ENCODE results near the gene EMILIN3. TPM values are rescaled to one million over a fixed set of nuclear protein-coding genes. Genes with fewer than 3 reads are reported as not detected.

EMILIN3 gene, protein sequence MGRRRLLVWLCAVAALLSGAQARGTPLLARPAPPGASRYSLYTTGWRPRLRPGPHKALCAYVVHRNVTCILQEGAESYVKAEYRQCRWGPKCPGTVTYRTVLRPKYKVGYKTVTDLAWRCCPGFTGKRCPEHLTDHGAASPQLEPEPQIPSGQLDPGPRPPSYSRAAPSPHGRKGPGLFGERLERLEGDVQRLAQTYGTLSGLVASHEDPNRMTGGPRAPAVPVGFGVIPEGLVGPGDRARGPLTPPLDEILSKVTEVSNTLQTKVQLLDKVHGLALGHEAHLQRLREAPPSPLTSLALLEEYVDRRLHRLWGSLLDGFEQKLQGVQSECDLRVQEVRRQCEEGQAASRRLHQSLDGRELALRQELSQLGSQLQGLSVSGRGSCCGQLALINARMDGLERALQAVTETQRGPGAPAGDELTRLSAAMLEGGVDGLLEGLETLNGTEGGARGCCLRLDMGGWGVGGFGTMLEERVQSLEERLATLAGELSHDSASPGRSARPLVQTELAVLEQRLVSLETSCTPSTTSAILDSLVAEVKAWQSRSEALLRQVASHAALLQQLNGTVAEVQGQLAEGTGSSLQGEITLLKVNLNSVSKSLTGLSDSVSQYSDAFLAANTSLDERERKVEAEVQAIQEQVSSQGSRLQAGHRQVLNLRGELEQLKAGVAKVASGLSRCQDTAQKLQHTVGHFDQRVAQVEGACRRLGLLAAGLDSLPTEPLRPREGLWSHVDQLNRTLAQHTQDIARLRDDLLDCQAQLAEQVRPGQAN
- total RNA-seq, result 8.0 and 9.5 TPM in 2 replicates
- polyA plus RNA-seq, result 2.8 and 3.0 TPM in 2 replicates

DNA sequence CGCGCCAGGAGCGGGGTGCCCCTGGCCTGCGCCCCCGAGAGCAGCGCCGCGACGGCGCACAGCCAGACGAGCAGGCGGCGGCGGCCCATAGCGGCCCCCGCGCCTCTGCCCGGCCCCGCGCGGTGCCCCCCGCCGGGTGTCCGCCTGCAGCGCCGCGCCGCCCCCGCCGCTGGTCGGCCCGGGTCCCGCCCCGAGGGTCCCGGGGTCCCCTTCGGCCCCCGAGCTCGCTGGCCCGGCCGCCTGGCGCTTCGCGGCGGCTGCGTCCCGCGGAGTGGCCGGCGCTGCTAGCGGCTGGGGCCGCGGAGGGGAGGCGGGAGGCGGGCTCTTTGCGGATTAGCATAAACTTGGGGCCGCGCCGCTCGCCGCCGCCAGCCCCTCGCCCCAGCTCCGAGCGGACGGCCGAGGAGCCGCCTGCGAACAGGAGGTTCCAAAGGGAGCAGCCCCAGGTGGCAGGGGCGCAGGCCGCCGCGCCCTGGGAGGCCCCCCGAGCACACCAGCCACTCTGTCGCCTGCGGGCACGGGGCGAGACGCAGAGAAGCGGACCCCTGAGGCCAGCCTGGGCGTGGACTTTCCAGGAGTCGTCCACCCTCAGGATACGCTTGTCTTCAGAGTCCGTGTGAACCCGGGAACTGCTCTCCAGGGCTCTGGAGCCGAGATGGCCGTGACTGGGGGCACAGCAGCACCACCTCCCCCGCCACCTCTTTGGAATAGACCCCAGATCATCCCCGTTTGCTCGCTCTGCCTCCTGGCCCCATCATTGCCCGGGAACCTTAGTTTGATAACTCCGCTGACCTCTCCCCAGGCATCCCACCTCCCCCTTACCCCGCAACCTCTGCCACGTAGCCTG is at the start of gene EMILIN3:
Gene EMILIN3, minus strand, starts transcription at position 273 of the 847 bp plus-strand sequence. Its CDS starts 184 bp downstream, at position 89.
- Histone ChIP-seq H3K9me3 (ENCODE audit: low read depth) (no peaks in the 10 kb centered on the region), H3K9me2 (replicated peaks; ENCODE audit: insufficient read depth) (no peaks in the 10 kb centered on the region), H3K36me3 (replicated peaks; ENCODE audit: insufficient read depth, low read depth) (no peaks in the 10 kb centered on the region), H3K4me3 (peak within 1 kb of the TSS; percentile 26), H3K27me3 (peaks cover 42% of the 10 kb centered on the region), H3K79me2 (no peaks in the 10 kb centered on the region), H3K27ac (no peak within 1 kb of the TSS), H4K20me1 (ENCODE audit: insufficient read depth, poor library complexity, severe bottlenecking) (peaks cover 3% of the 10 kb centered on the region), H3K4me2 (peak within 1 kb of the TSS; percentile 87), H3K4me1 (ENCODE audit: insufficient read depth) (no peaks in the 10 kb centered on the region), H2AFZ (peak within 1 kb of the TSS; percentile 56)
- peak; percentile 62 for DNase-seq (ENCODE audit: low spot score)
- TF ChIP-seq EZH2phosphoT487 (IDR thresholded peaks at IDR 0.05; ENCODE audit: low read depth, severe bottlenecking, unreplicated experiment) (no peak), EZH2 (IDR thresholded peaks at IDR 0.05; ENCODE audit: borderline replicate concordance) (no peak), CTCF (IDR thresholded peaks at IDR 0.05; ENCODE audit: poor library complexity) (no peak)
- 13% methylated on average over 40 of the region's 93 CpGs for WGBS (ENCODE audit: low lambda C conversion rate, missing lambda C conversion rate)

GRCh38 chr20:41415191-41415590 is 48.6 kb upstream of the EMILIN3 start:
- Histone ChIP-seq H3K79me2 (no peaks in the 10 kb centered on the region), H3K9me2 (replicated peaks; ENCODE audit: insufficient read depth) (no peaks in the 10 kb centered on the region), H3K4me3 (no peak overlapping the region), H3K36me3 (replicated peaks; ENCODE audit: insufficient read depth, low read depth) (no peaks in the 10 kb centered on the region), H3K27ac (no peak overlapping the region), H4K20me1 (ENCODE audit: insufficient read depth, poor library complexity, severe bottlenecking) (no peaks in the 10 kb centered on the region), H3K4me2 (no peak overlapping the region), H2AFZ (no peak overlapping the region), H3K4me1 (ENCODE audit: insufficient read depth) (no peaks in the 10 kb centered on the region), H3K27me3 (no peaks in the 10 kb centered on the region), H3K9me3 (ENCODE audit: low read depth) (no peaks in the 10 kb centered on the region)
- whole genome bisulfite sequencing (ENCODE audit: low lambda C conversion rate, missing lambda C conversion rate), result 98% methylated on average over 8 of the region's 8 CpGs
- TF ChIP-seq EZH2phosphoT487 (IDR thresholded peaks at IDR 0.05; ENCODE audit: low read depth, severe bottlenecking, unreplicated experiment) (no peak), CTCF (IDR thresholded peaks at IDR 0.05; ENCODE audit: poor library complexity) (no peak), EZH2 (IDR thresholded peaks at IDR 0.05; ENCODE audit: borderline replicate concordance) (no peak)
- no peak for DNase-seq (ENCODE audit: low spot score)

GRCh38 chr20:41413169-41413568 is 46.6 kb upstream of the EMILIN3 start:
- Histone ChIP-seq H2AFZ (no peak overlapping the region), H3K9me3 (ENCODE audit: low read depth) (no peaks in the 10 kb centered on the region), H3K27me3 (no peaks in the 10 kb centered on the region), H3K79me2 (no peaks in the 10 kb centered on the region), H3K9me2 (replicated peaks; ENCODE audit: insufficient read depth) (no peaks in the 10 kb centered on the region), H3K4me1 (ENCODE audit: insufficient read depth) (no peaks in the 10 kb centered on the region), H3K27ac (no peak overlapping the region), H3K36me3 (replicated peaks; ENCODE audit: insufficient read depth, low read depth) (no peaks in the 10 kb centered on the region), H4K20me1 (ENCODE audit: insufficient read depth, poor library complexity, severe bottlenecking) (no peaks in the 10 kb centered on the region), H3K4me2 (no peak overlapping the region), H3K4me3 (no peak overlapping the region)
- DNase-seq (ENCODE audit: low spot score), result no peak
- TF ChIP-seq EZH2 (IDR thresholded peaks at IDR 0.05; ENCODE audit: borderline replicate concordance) (no peak), CTCF (IDR thresholded peaks at IDR 0.05; ENCODE audit: poor library complexity) (no peak), EZH2phosphoT487 (IDR thresholded peaks at IDR 0.05; ENCODE audit: low read depth, severe bottlenecking, unreplicated experiment) (no peak)
- WGBS (ENCODE audit: low lambda C conversion rate, missing lambda C conversion rate), result 90% methylated on average over 5 of the region's 5 CpGs
